Endothelial cell of umbilical vein (primary cell): ENCODE measurements around the gene ZNF415. TPM values are rescaled to one million over a fixed set of nuclear protein-coding genes. Genes with fewer than 3 reads are reported as not detected.

Source experiments
- BruUV-seq: library from RNA; stranded (reverse); fragments of 400-500 nt; replicated peaks from 2 replicates; lab custom pipeline; 2021; lab: Mats Ljungman, UMichigan
- CTCF ChIA-PET: fragments of 300-600, 350-600 bp; sonication (Branson Sonifier 250); formaldehyde crosslinking; loops from one replicate; lab custom pipeline; 2021; ENCODE audit warnings: antibody characterized with exemption, inconsistent platforms; lab: Charles Lee
- POLR2A ChIA-PET: fragments of 300-600, 350-600 bp; sonication (Branson Sonifier 250); formaldehyde crosslinking; loops from one replicate; lab custom pipeline; 2021; ENCODE audit warnings: antibody characterized with exemption, inconsistent platforms; lab: Charles Lee
- DNase-seq: peaks from one replicate; pipeline ENCODE4 v3.0.0-alpha.2; 2011; ENCODE audit warnings: low read depth, low spot score
- FAIRE-seq: peaks from 2 replicates; lab custom pipeline; 2011; peaks lifted over from hg19 to GRCh38; lab: Jason Lieb, UNC
- H2AFZ ChIP-seq: 2 replicates; pipeline ENCODE4 v1.6.0; 2012; ENCODE audit warnings: low read depth, low read length, control low read depth, inconsistent platforms
- H3K27ac ChIP-seq: 2 replicates; pipeline ENCODE4 v1.5.1; 2011; ENCODE audit warnings: low read depth, mild to moderate bottlenecking, control low read depth, low read length, moderate library complexity; ENCODE audit not compliant: insufficient read depth
- H3K27me3 ChIP-seq, 2 experiments: 2 replicates each; pipeline versions ENCODE4 v1.6.0 to v1.6.1; 2011; ENCODE audit warnings: low read length in 2 of 2, mixed read lengths in 1 of 2; ENCODE audit not compliant: control insufficient read depth in 2 of 2, insufficient read depth in 2 of 2
- H3K36me3 ChIP-seq, 2 experiments: 2 replicates in 1 of 2; 3 replicates in 1 of 2; pipeline ENCODE4 v1.5.1; 2011; ENCODE audit warnings: low read length in 2 of 2, mild to moderate bottlenecking in 1 of 2, moderate library complexity in 1 of 2; ENCODE audit not compliant: control insufficient read depth in 2 of 2, insufficient read depth in 2 of 2; ENCODE audit errors: extremely low read depth in 1 of 2
- H3K4me1 ChIP-seq: 3 replicates; pipeline ENCODE4 v1.5.1; 2011; ENCODE audit warnings: mild to moderate bottlenecking, low read length; ENCODE audit not compliant: control insufficient read depth, insufficient read depth; ENCODE audit errors: extremely low read depth
- H3K4me2 ChIP-seq: 2 replicates; pipeline ENCODE4 v1.6.1; 2011; ENCODE audit warnings: low read length, control low read depth, mixed read lengths; ENCODE audit not compliant: insufficient read depth
- H3K4me3 ChIP-seq, 3 experiments: fragments of 200-600 bp in 1 of 3; sonication (generic), shearing (Covaris generic) in 1 of 3; replicated peaks in 1 of 3; 2 replicates each; pipeline ENCODE4 v1.5.1; 2011 to 2016; ENCODE audit warnings: control low read depth in 3 of 3, low read length in 3 of 3, mild to moderate bottlenecking in 2 of 3, inconsistent platforms in 1 of 3, low read depth in 1 of 3, moderate library complexity in 1 of 3; ENCODE audit not compliant: insufficient read depth in 1 of 3
- H3K79me2 ChIP-seq: 2 replicates; pipeline ENCODE4 v1.6.0; 2012; ENCODE audit warnings: low read length, inconsistent platforms; ENCODE audit not compliant: control insufficient read depth, insufficient read depth
- H3K9ac ChIP-seq: replicated peaks from 2 replicates; pipeline ENCODE3; 2011; ENCODE audit warnings: low read length, control low read depth; ENCODE audit not compliant: insufficient read depth; ENCODE audit errors: extremely low read depth
- H3K9me1 ChIP-seq: replicated peaks from 3 replicates; pipeline ENCODE4 v1.6.0; 2011; ENCODE audit warnings: mild to moderate bottlenecking, low read length; ENCODE audit not compliant: control insufficient read depth, insufficient read depth; ENCODE audit errors: extremely low read depth
- H3K9me3 ChIP-seq: replicated peaks from 2 replicates; pipeline ENCODE4 v1.5.1; 2012; ENCODE audit warnings: low read length, inconsistent platforms; ENCODE audit not compliant: control insufficient read depth, insufficient read depth
- H4K20me1 ChIP-seq: replicated peaks from 2 replicates; pipeline ENCODE3; 2011; ENCODE audit warnings: mild to moderate bottlenecking, low read length; ENCODE audit not compliant: control insufficient read depth, insufficient read depth; ENCODE audit errors: extremely low read depth
- CTCF ChIP-seq, 2 donors: IDR thresholded peaks; 1 replicate in 1 of 2; 2 replicates in 1 of 2; pipeline ENCODE4 v1.5.1; 2011; ENCODE audit warnings: low read length in 2 of 2, mild to moderate bottlenecking in 2 of 2, moderate library complexity in 2 of 2, control low read depth in 1 of 2, inconsistent platforms in 1 of 2, low read depth in 1 of 2; ENCODE audit not compliant: insufficient read depth in 1 of 2; ENCODE audit errors: extremely low read depth in 1 of 2
- EZH2 ChIP-seq: IDR thresholded peaks from 2 replicates; pipeline ENCODE4 v1.6.1; 2012; ENCODE audit warnings: borderline replicate concordance, low read depth, mild to moderate bottlenecking, moderate library complexity, low read length, inconsistent platforms; ENCODE audit not compliant: severe bottlenecking
- FOS ChIP-seq: IDR thresholded peaks from 2 replicates; pipeline ENCODE4 v1.6.1; 2011; ENCODE audit warnings: mild to moderate bottlenecking, low read length, moderate library complexity, borderline replicate concordance; ENCODE audit not compliant: insufficient read depth
- GATA2 ChIP-seq: IDR thresholded peaks from 2 replicates; pipeline ENCODE4 v1.7.0; 2011; ENCODE audit warnings: low read depth, mild to moderate bottlenecking, moderate library complexity, mixed read lengths, low read length; ENCODE audit not compliant: insufficient read length, insufficient read depth
- JUN ChIP-seq: IDR thresholded peaks from 2 replicates; pipeline ENCODE4 v1.6.1; 2011; ENCODE audit warnings: borderline replicate concordance, low read depth; ENCODE audit not compliant: insufficient read length, insufficient read depth
- MAX ChIP-seq: IDR thresholded peaks from 2 replicates; pipeline ENCODE4 v1.6.1; 2011; ENCODE audit not compliant: insufficient read depth, insufficient read length
- MYC ChIP-seq: IDR thresholded peaks from one replicate; pipeline ENCODE4 v1.6.1; 2011; ENCODE audit warnings: mild to moderate bottlenecking, low read depth, low read length
- POLR2A ChIP-seq: IDR thresholded peaks from 2 replicates; pipeline ENCODE4 v1.6.1; 2012; ENCODE audit warnings: low read depth, mild to moderate bottlenecking, control low read depth, low read length
- POLR2AphosphoS5 ChIP-seq: IDR thresholded peaks from 2 replicates; pipeline ENCODE4 v1.6.1; 2012; ENCODE audit warnings: low read depth, mild to moderate bottlenecking, control low read depth, low read length, moderate library complexity; ENCODE audit not compliant: insufficient read depth
- dilution Hi-C: fragments of 300-500 bp; cut with MboI; formaldehyde crosslinking; loops from one replicate; pipeline ENCODE4 v1.15.0; 2019; ENCODE audit warnings: low sequenced_read_pairs; ENCODE audit not compliant: extremely low pct_ligation_motif_present
- intact Hi-C: fragments of 100-400 bp; cut with micrococcal nuclease; formaldehyde crosslinking; loops from one replicate; pipeline ENCODE4 v1.10.0; 2022
- polyA plus RNA-seq, 4 experiments: library from polyadenylated mRNA; depleted of rRNA in 3 of 4; stranded (reverse) in 3 of 4; unstranded in 1 of 4; fragments of >200 nt; gene quantifications; 2 replicates each; pipeline versions ENCODE4 v1.2.1 to v1.2.3, GENCODE V29; 2011 to 2012; ENCODE audit warnings: missing spikeins in 1 of 4
- total RNA-seq: library from RNA; stranded (reverse); gene quantifications from 2 replicates; pipeline ENCODE4 v1.2.3, GENCODE V29; 2021

Gene ZNF415
- total and polyA plus RNA-seq, 2 donors (not counting 3 experiments of a cell fraction or from before 2014, with no cell fraction given) = 0.48 to 0.69 TPM

GRCh38 chr19:53156850-53157249 is 24.1 kb upstream of the ZNF415 start:
- no TSS peak for BruUV-seq
- H3K4me3 ChIP-seq = no peak overlapping the region
- CTCF ChIA-PET = interaction anchor here (1.8 kb wide), 1 partner anchor 80 kb away, joined by 11 read pairs; no protein-coding TSS in a partner anchor
- POLR2A ChIA-PET = no interaction called here
- no peak overlapping the region for H3K4me2 ChIP-seq
- H3K9me1 ChIP-seq = no peaks in the 10 kb centered on the region
- no peak overlapping the region for H3K27ac ChIP-seq
- H3K4me1 ChIP-seq = peaks cover 8% of the 10 kb centered on the region
- no peak overlapping the region for H2AFZ ChIP-seq
- H3K27me3 ChIP-seq = no peaks in the 10 kb centered on the region
- TF ChIP-seq JUN (no peak), POLR2A (no peak), POLR2AphosphoS5 (no peak), MAX (no peak), GATA2 (no peak), CTCF (IDR thresholded peaks at IDR 0.05; ENCODE audit: extremely low read depth in 1 of 2, insufficient read depth in 1 of 2, low read depth in 1 of 2, low read length in 2 of 2) (no peak), FOS (no peak), MYC (no peak), EZH2 (no peak)
- dilution Hi-C loops (no loop called here), intact Hi-C loops (no loop called here)
- FAIRE-seq = no peak
- no peak overlapping the region for H3K9ac ChIP-seq
- no peaks in the 10 kb centered on the region for H3K36me3 ChIP-seq
- H3K79me2 ChIP-seq = no peaks in the 10 kb centered on the region
- DNase-seq = no peak
- no peaks in the 10 kb centered on the region for H4K20me1 ChIP-seq
- H3K9me3 ChIP-seq = peaks cover 2% of the 10 kb centered on the region
